GM12878 (cell line): ENCODE results near the gene SLC34A3. TPM values are rescaled to one million over a fixed set of nuclear protein-coding genes. Genes with fewer than 3 reads are reported as not detected.
A peak's percentile ranks its signal among the peaks of the same experiment; 100 is the strongest.

Experiments
- ATAC-seq: fragments of 200-7000 bp; cut with Tn5 transposase; 3 replicates; pipeline ENCODE4 v1.9.1; 2020; ENCODE audit warnings: mild to moderate bottlenecking, moderate library complexity
- BruUV-seq: library from RNA; stranded (reverse); fragments of 400-500 nt; replicated peaks from 2 replicates; lab custom pipeline; 2021; lab: Mats Ljungman, UMichigan
- CTCF ChIA-PET: fragments of 300-600 bp; sonication (Branson Sonifier 250); formaldehyde crosslinking; extraction: SDS; loops from one replicate; lab custom pipeline; 2021; ENCODE audit warnings: inconsistent platforms; lab: Yijun Ruan, JAX
- POLR2A ChIA-PET: fragments of 350-600 bp; formaldehyde crosslinking; extraction: SDS; loops from one replicate; lab custom pipeline; 2021; ENCODE audit warnings: inconsistent platforms; lab: Charles Lee
- RAD21 ChIA-PET: fragments of 300-600 bp; sonication (Branson Sonifier 250); formaldehyde crosslinking; loops from one replicate; lab custom pipeline; 2023; ENCODE audit warnings: antibody characterized with exemption; ENCODE audit not compliant: unreplicated experiment; lab: Charles Lee
- SMC1A ChIA-PET: fragments of 300-600 bp; sonication (Branson Sonifier 250); formaldehyde crosslinking; loops from one replicate; lab custom pipeline; 2023; ENCODE audit not compliant: unreplicated experiment, uncharacterized antibody; lab: Charles Lee
- DNase-seq: peaks from one replicate; pipeline ENCODE4 v3.0.0-alpha.2; 2011; ENCODE audit warnings: low read depth, low spot score
- FAIRE-seq: peaks from 3 replicates; lab custom pipeline; 2011; peaks lifted over from hg19 to GRCh38; lab: Jason Lieb, UNC
- H2AFZ ChIP-seq: 2 replicates; pipeline ENCODE4 v1.6.0; 2011; ENCODE audit warnings: low read depth, low read length, control low read depth; ENCODE audit not compliant: control insufficient read depth
- H3K27ac ChIP-seq: 2 replicates; pipeline ENCODE4 v1.5.1; 2011; ENCODE audit warnings: control low read depth; ENCODE audit not compliant: control insufficient read depth, insufficient read depth
- H3K27me3 ChIP-seq, 2 experiments: replicated peaks in 1 of 2; 2 replicates each; pipeline versions ENCODE4 v1.6.0 to v1.6.1; 2011; ENCODE audit warnings: low read length in 1 of 2; ENCODE audit not compliant: control insufficient read depth in 2 of 2, insufficient read depth in 2 of 2
- H3K36me3 ChIP-seq, 2 experiments: 2 replicates each; pipeline ENCODE4 v1.5.1; 2011; ENCODE audit warnings: low read length in 1 of 2; ENCODE audit not compliant: control insufficient read depth in 2 of 2, insufficient read depth in 2 of 2
- H3K4me1 ChIP-seq: 2 replicates; pipeline ENCODE4 v1.6.1; 2011; ENCODE audit warnings: mild to moderate bottlenecking, low read length, moderate library complexity, mixed read lengths; ENCODE audit not compliant: control insufficient read depth, insufficient read depth
- H3K4me2 ChIP-seq: 2 replicates; pipeline ENCODE4 v1.6.0; 2011; ENCODE audit warnings: control low read depth; ENCODE audit not compliant: control insufficient read depth, insufficient read depth
- H3K4me3 ChIP-seq: fragments of 200-600 bp; sonication (generic); 2 replicates; pipeline ENCODE4 v1.5.1; 2016
- H3K79me2 ChIP-seq: 2 replicates; pipeline ENCODE4 v1.6.0; 2011; ENCODE audit warnings: low read length; ENCODE audit not compliant: control insufficient read depth, insufficient read depth
- H3K9ac ChIP-seq: 2 replicates; pipeline ENCODE4 v1.8.0; 2011; ENCODE audit warnings: low read length, control low read depth, mixed read lengths; ENCODE audit not compliant: control insufficient read depth, insufficient read depth
- H3K9me3 ChIP-seq: replicated peaks from 3 replicates; pipeline ENCODE4 v1.5.1; 2011; ENCODE audit warnings: mild to moderate bottlenecking, low read length; ENCODE audit not compliant: control insufficient read depth, insufficient read depth
- H4K20me1 ChIP-seq: 2 replicates; pipeline ENCODE4 v1.6.0; 2011; ENCODE audit not compliant: control insufficient read depth, insufficient read depth
- BACH1 ChIP-seq: fragments of 450-650 bp; IDR thresholded peaks from 2 replicates; pipeline ENCODE4 v1.6.1; 2017; ENCODE audit warnings: mild to moderate bottlenecking, borderline replicate concordance
- CBX5 ChIP-seq: sonication (generic); IDR thresholded peaks from 2 replicates; pipeline ENCODE4 v1.6.1; 2016; ENCODE audit warnings: low read depth, moderate library complexity, mild to moderate bottlenecking, inconsistent platforms
- ESRRA ChIP-seq: IDR thresholded peaks from 2 replicates; pipeline ENCODE4 v1.6.1; 2012; ENCODE audit warnings: mild to moderate bottlenecking, low read length, improper control_type of control experiment
- PAX5 ChIP-seq: IDR thresholded peaks from 2 replicates; pipeline ENCODE4 v1.6.1; 2011; ENCODE audit warnings: low read depth, low read length, borderline replicate concordance
- PBX3 ChIP-seq: IDR thresholded peaks from 2 replicates; pipeline ENCODE4 v1.6.1; 2011; ENCODE audit warnings: mild to moderate bottlenecking, low read depth, low read length, moderate library complexity; ENCODE audit not compliant: insufficient replicate concordance
- POLR2AphosphoS2 ChIP-seq: IDR thresholded peaks from 2 replicates; pipeline ENCODE4 v1.6.1; 2011; ENCODE audit warnings: low read depth, mild to moderate bottlenecking, low read length, improper control_type of control experiment, moderate library complexity
- POLR2AphosphoS5 ChIP-seq: IDR thresholded peaks from 2 replicates; pipeline ENCODE4 v1.6.1; 2011; ENCODE audit warnings: mild to moderate bottlenecking, low read length, inconsistent platforms
- POU2F2 ChIP-seq: IDR thresholded peaks from 3 replicates; pipeline ENCODE4 v1.6.1; 2011; ENCODE audit warnings: low read depth, mild to moderate bottlenecking, low read length, borderline replicate concordance
- SMAD5 ChIP-seq: IDR thresholded peaks from 2 replicates; pipeline ENCODE4 v1.6.1; 2016; ENCODE audit warnings: antibody characterized with exemption, low read depth
- SPI1 ChIP-seq: IDR thresholded peaks from 2 replicates; pipeline ENCODE4 v1.6.1; 2011; ENCODE audit warnings: low read depth, mild to moderate bottlenecking, low read length, moderate library complexity, borderline replicate concordance; ENCODE audit not compliant: insufficient read depth
- TARDBP ChIP-seq: IDR thresholded peaks from 2 replicates; pipeline ENCODE4 v1.6.1; 2016; ENCODE audit warnings: borderline replicate concordance
- WGBS: methylation state at CpG from one replicate; pipeline ENCODE4 v1.1.6; 2016; ENCODE audit warnings: low lambda C conversion rate; ENCODE audit not compliant: insufficient replicate concordance, insufficient coverage; ENCODE audit errors: missing lambda C conversion rate; 5-methylcytosine and 5-hydroxymethylcytosine counted together
- in situ Hi-C: fragments of 300-500 bp; cut with MboI; formaldehyde crosslinking; loops from 9 replicates; pipeline ENCODE4 v1.14.3; 2018; ENCODE audit warnings: mixed read lengths
- intact Hi-C: fragments of 100-400 bp; cut with micrococcal nuclease; formaldehyde crosslinking; loops from one replicate; pipeline ENCODE4 v1.14.2; 2022; ENCODE audit not compliant: unreplicated experiment
- polyA plus RNA-seq, 11 experiments: library from polyadenylated mRNA; depleted of rRNA in 4 of 11; unstranded in 6 of 11; stranded (reverse) in 5 of 11; fragments of >200 nt; fragmentation: Nextera tagmentation in 4 of 11; fragmentation: Illumina TruSeq in 1 of 11; extraction: Ambion mirVana in 4 of 11; extraction: Trizol in 1 of 11; gene quantifications; 1 replicate in 1 of 11; 2 replicates in 10 of 11; pipeline versions ENCODE4 v1.2.1 to v1.2.3, GENCODE V29; 2011 to 2016; ENCODE audit warnings: inconsistent platforms in 2 of 11, missing spikeins in 2 of 11, low read depth in 1 of 11
- total RNA-seq, 4 experiments: library from RNA; depleted of rRNA in 3 of 4; stranded (reverse); fragments of >200 nt in 3 of 4; fragmentation: Illumina TruSeq in 1 of 4; extraction: Trizol in 1 of 4; gene quantifications; 2 replicates each; pipeline versions ENCODE4 v1.2.1 to v1.2.3, GENCODE V29; 2013 to 2021

The SLC34A3 gene
- total and polyA plus RNA-seq, 10 of the 15 experiments (the other 5 are each of a cell fraction or from before 2014, with no cell fraction given), result not detected

DNA sequence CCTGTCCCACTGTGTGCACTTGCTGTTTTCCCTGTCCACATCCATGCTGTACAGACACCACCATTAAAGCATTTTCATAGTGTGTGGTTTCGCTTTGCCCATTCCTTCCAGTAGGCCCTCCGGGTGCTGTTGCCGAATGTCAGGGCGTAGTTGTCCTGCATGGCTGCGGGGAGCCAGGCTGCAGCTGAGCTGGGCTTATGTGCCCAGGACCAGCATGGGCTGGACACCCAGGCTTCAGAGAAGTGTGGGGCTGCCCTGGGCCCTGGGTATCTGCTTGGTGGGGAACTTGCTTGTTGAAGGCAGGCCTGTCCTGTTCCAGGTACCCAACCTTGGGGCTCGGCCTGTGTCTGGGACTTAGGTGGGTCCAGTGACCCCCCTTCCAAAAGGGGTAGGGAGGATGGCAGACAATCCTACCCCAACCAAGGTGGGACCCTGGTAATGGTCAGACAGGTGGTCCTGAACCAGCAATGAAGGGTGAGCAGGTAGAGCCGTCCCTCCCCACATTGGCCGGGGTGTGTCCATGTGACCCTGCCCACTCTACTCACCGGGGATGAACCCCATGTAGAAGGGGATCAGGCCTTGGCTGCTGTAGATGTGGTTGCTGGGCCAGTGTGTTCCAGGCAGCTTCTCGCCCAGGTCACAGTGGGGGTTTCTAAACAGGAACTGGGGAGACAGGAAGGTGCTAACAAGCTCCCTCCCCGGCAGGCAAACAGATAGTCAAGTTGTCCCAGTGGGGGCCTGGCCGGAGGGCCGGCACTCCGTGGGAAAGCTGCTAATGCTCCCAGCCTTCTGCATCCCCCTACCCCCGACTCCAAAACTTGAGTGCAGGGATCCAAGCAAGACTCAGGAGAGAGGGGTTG is 13.2 kb downstream of the SLC34A3 start:
- ChIA-PET RAD21 (no interaction called here), SMC1A (no interaction called here), POLR2A (interaction anchor here (1.6 to 9.2 kb wide), 3 partner anchors 11 to 164 kb away, joined by 3 to 112 read pairs (median 6); partner anchors contain the start of gene NELFB), CTCF (no interaction called here)
- Histone ChIP-seq H4K20me1 (peaks cover 4% of the 10 kb centered on the region; the same call in 1 of the 2 replicates), H2AFZ (no peak overlapping the region), H3K4me1 (peaks cover 23% of the 10 kb centered on the region), H3K4me3 (no peak overlapping the region), H3K9me3 (no peaks in the 10 kb centered on the region), H3K36me3 (peaks cover 8 to 14% of the 10 kb centered on the region in 2 experiments), H3K4me2 (peak overlapping the region; percentile 91), H3K27ac (no peak overlapping the region)
- DNase-seq, result no peak
- no peak for FAIRE-seq
- 49% methylated on average over 15 of the region's 15 CpGs for WGBS
- TF ChIP-seq SPI1 (peak; percentile 38; the same call in 1 of the 2 replicates), TARDBP (peak; percentile 40; the same call in 1 of the 2 replicates), CBX5 (no peak), BACH1 (peak; percentile 54; the same call in 1 of the 2 replicates), ESRRA (no peak), POLR2AphosphoS5 (peak; percentile 74), SMAD5 (peak; percentile 55; the same call in 1 of the 2 replicates), POU2F2 (peak; percentile 53; the same call in 1 of the 3 replicates), PBX3 (no peak), POLR2AphosphoS2 (peak; percentile 43), PAX5 (peak; percentile 35; the same call in 1 of the 2 replicates)
- TF ChIP-seq, all 136 proteins: peak for 8
- Histone ChIP-seq H3K9ac (no peak overlapping the region; the same call in 1 of the 2 replicates), H3K79me2 (peaks cover 29% of the 10 kb centered on the region), H3K27me3 (no peaks in the 10 kb centered on the region)
- in situ Hi-C loops (no loop called here), intact Hi-C loops (no loop called here)
- no peak for ATAC-seq
- BruUV-seq, result no TSS peak
